ENCODE data around the gene FAM217B.

DNA sequence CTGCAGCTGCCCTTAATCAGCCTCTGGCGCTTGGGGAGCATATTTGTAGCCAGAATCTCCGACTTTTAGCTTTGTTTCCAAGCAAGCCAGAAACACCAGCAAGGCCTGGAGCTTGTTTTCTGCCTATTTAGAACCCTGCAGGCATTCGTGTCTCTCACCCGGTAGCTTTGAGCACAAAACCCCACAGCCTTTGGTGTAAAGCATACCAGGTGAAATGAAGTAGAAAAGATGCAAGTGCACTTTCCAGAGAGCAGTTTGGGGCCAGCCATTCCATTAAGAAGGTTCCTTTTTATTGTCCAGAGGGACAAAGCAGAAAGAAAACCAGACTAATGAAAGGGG lies 736 bp downstream of the FAM217B start:
- TF ChIP-seq, protein P1, sequence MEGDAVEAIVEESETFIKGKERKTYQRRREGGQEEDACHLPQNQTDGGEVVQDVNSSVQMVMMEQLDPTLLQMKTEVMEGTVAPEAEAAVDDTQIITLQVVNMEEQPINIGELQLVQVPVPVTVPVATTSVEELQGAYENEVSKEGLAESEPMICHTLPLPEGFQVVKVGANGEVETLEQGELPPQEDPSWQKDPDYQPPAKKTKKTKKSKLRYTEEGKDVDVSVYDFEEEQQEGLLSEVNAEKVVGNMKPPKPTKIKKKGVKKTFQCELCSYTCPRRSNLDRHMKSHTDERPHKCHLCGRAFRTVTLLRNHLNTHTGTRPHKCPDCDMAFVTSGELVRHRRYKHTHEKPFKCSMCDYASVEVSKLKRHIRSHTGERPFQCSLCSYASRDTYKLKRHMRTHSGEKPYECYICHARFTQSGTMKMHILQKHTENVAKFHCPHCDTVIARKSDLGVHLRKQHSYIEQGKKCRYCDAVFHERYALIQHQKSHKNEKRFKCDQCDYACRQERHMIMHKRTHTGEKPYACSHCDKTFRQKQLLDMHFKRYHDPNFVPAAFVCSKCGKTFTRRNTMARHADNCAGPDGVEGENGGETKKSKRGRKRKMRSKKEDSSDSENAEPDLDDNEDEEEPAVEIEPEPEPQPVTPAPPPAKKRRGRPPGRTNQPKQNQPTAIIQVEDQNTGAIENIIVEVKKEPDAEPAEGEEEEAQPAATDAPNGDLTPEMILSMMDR (conservative IDR thresholded peaks at IDR 0.05 in 1 of 2, IDR thresholded peaks at IDR 0.05 in 1 of 2; ENCODE audit: low read depth in 1 of 2, low read length in 2 of 2), result no peak
- TF ChIP-seq EZH2 (IDR thresholded peaks at IDR 0.05; ENCODE audit: low read length, missing control alignments), result no peak

Measured in fibroblast of lung (primary cell).